CD4-positive, alpha-beta T cell (primary cell): ENCODE measurements around the gene PLXNA2. TPM values are rescaled to one million over a fixed set of nuclear protein-coding genes. Genes with fewer than 3 reads are reported as not detected.

Source experiments
- ATAC-seq: fragments of 200-7000 bp; cut with Tn5 transposase; one replicate; pipeline ENCODE4 v1.10.0; 2022; ENCODE audit warnings: mild to moderate bottlenecking; ENCODE audit not compliant: poor library complexity
- CTCF ChIA-PET: fragments of 350-600 bp; sonication (Branson Sonifier 250); formaldehyde crosslinking; loops from one replicate; lab custom pipeline; 2021; ENCODE audit warnings: antibody characterized with exemption, inconsistent platforms; lab: Charles Lee
- POLR2A ChIA-PET: fragments of 350-600 bp; sonication (Branson Sonifier 250); formaldehyde crosslinking; loops from one replicate; lab custom pipeline; 2021; ENCODE audit warnings: antibody characterized with exemption, inconsistent platforms; lab: Charles Lee
- DNase-seq, 14 experiments: peaks; one replicate each; pipeline ENCODE4 v3.0.0-alpha.2; 2013 to 2020; ENCODE audit warnings: mixed read lengths in 2 of 14
- H3K27ac ChIP-seq, 2 donors: one replicate each; pipeline versions ENCODE4 v1.5.1 to v1.7.0; 2013; ENCODE audit warnings: low read length in 2 of 2, low read depth in 1 of 2, mild to moderate bottlenecking in 1 of 2
- H3K27me3 ChIP-seq, 2 experiments: 1 replicate in 1 of 2; 2 replicates in 1 of 2; pipeline versions ENCODE4 v1.6.1 to v1.7.0; 2013; ENCODE audit warnings: low read length in 2 of 2, control low read depth in 1 of 2, mild to moderate bottlenecking in 1 of 2, moderate library complexity in 1 of 2; ENCODE audit not compliant: insufficient read depth in 2 of 2, control insufficient read depth in 1 of 2
- H3K36me3 ChIP-seq: one replicate; pipeline ENCODE4 v1.6.1; 2013; ENCODE audit warnings: low read length, control low read depth; ENCODE audit not compliant: insufficient read depth
- H3K4me1 ChIP-seq: one replicate; pipeline ENCODE4 v1.6.1; 2013; ENCODE audit warnings: low read length, control low read depth; ENCODE audit not compliant: insufficient read depth
- H3K4me3 ChIP-seq: one replicate; pipeline ENCODE4 v1.5.1; 2013; ENCODE audit warnings: mild to moderate bottlenecking, low read length, moderate library complexity
- H3K9me3 ChIP-seq, 2 experiments: 1 replicate in 1 of 2; 2 replicates in 1 of 2; pipeline versions ENCODE4 v1.6.1 to v1.7.0; 2013; ENCODE audit warnings: low read length in 2 of 2, mild to moderate bottlenecking in 2 of 2, control low read depth in 1 of 2, moderate library complexity in 1 of 2; ENCODE audit not compliant: control insufficient read depth in 1 of 2, insufficient read depth in 1 of 2
- H3K27ac Mint-ChIP-seq: one replicate; pipeline ENCODE4 v1.8.0; 2020; ENCODE audit warnings: mixed read lengths
- H3K27me3 Mint-ChIP-seq: one replicate; pipeline ENCODE4 v1.8.0; 2021; ENCODE audit warnings: mixed read lengths
- H3K36me3 Mint-ChIP-seq: one replicate; pipeline ENCODE4 v1.8.0; 2021; ENCODE audit warnings: low read depth, mixed read lengths
- H3K4me1 Mint-ChIP-seq: one replicate; pipeline ENCODE4 v1.8.0; 2021; ENCODE audit warnings: low read depth, mixed read lengths
- H3K4me3 Mint-ChIP-seq: one replicate; pipeline ENCODE4 v1.8.0; 2020; ENCODE audit warnings: mild to moderate bottlenecking, mixed read lengths
- H3K9me3 Mint-ChIP-seq: one replicate; pipeline ENCODE4 v1.8.0; 2020; ENCODE audit warnings: mixed read lengths
- CTCF ChIP-seq: fragments of 200-600 bp; IDR thresholded peaks from one replicate; pipeline ENCODE4 v1.8.0; 2022; ENCODE audit warnings: antibody characterized with exemption, mild to moderate bottlenecking
- intact Hi-C, 2 experiments: fragments of 100-400 bp; cut with DNase I in 1 of 2; cut with micrococcal nuclease in 1 of 2; formaldehyde crosslinking; loops; one replicate each; pipeline versions ENCODE4 v1.15.1 to v1.9.0; 2023 to 2025; cut with DNase I, micrococcal nuclease
- total RNA-seq, 174 experiments: library from RNA in 2 of 174; stranded (reverse) in 2 of 174; gene quantifications; one replicate each; pipeline ENCODE4 v1.2.3 and lab custom pipeline; 2021 to 2026

The PLXNA2 gene
- total RNA-seq, 2 experiments from 2014 or later: 0.75 to 0.77 TPM

- H3K27me3 Mint-ChIP-seq: no peaks in the 10 kb centered on the region
- ATAC-seq (no peak), DNase-seq (no peak)
- intact Hi-C loops: no loop called here
- Histone ChIP-seq H3K36me3 (no peaks in the 10 kb centered on the region), H3K9me3 (no peaks in the 10 kb centered on the region), H3K4me3 (no peak overlapping the region), H3K4me1 (no peaks in the 10 kb centered on the region), H3K27me3 (no peaks in the 10 kb centered on the region), H3K27ac (no peak overlapping the region)
- H3K27ac Mint-ChIP-seq: no peak overlapping the region
- no peaks in the 10 kb centered on the region for H3K36me3 Mint-ChIP-seq
- no peaks in the 10 kb centered on the region for H3K9me3 Mint-ChIP-seq
- H3K4me1 Mint-ChIP-seq: no peaks in the 10 kb centered on the region
- POLR2A ChIA-PET: no interaction called here
- CTCF ChIA-PET: no interaction called here
- no peak for TF ChIP-seq CTCF
- H3K4me3 Mint-ChIP-seq: no peak overlapping the region
Measured at GRCh38 chr1:208203127-208203847, 40.9 kb downstream of the PLXNA2 start.

- no peaks in the 10 kb centered on the region for H3K36me3 Mint-ChIP-seq
- ATAC-seq: no peak
- H3K27me3 Mint-ChIP-seq: no peaks in the 10 kb centered on the region
- intact Hi-C loops: no loop called here
- POLR2A ChIA-PET: no interaction called here
- H3K4me1 Mint-ChIP-seq: no peaks in the 10 kb centered on the region
- Histone ChIP-seq H3K9me3 (no peaks in the 10 kb centered on the region), H3K4me1 (no peaks in the 10 kb centered on the region), H3K4me3 (no peak overlapping the region), H3K36me3 (no peaks in the 10 kb centered on the region), H3K27me3 (no peaks in the 10 kb centered on the region), H3K27ac (no peak overlapping the region)
- no peak for TF ChIP-seq CTCF
- no peak overlapping the region for H3K4me3 Mint-ChIP-seq
- H3K9me3 Mint-ChIP-seq: no peaks in the 10 kb centered on the region
- CTCF ChIA-PET: no interaction called here
- DNase-seq: no peak
- no peak overlapping the region for H3K27ac Mint-ChIP-seq
Measured at GRCh38 chr1:208202333-208202995, 41.7 kb downstream of the PLXNA2 start.

- TF ChIP-seq CTCF: no peak
- POLR2A ChIA-PET: no interaction called here
- Mint-ChIP-seq H3K27me3 (no peaks in the 10 kb centered on the region), H3K4me1 (no peaks in the 10 kb centered on the region), H3K36me3 (no peaks in the 10 kb centered on the region), H3K9me3 (no peaks in the 10 kb centered on the region), H3K4me3 (no peak overlapping the region), H3K27ac (no peak overlapping the region)
- Histone ChIP-seq H3K36me3 (no peaks in the 10 kb centered on the region), H3K4me3 (no peak overlapping the region), H3K27ac (no peak overlapping the region), H3K4me1 (no peaks in the 10 kb centered on the region), H3K27me3 (no peaks in the 10 kb centered on the region), H3K9me3 (no peaks in the 10 kb centered on the region)
- CTCF ChIA-PET: no interaction called here
- DNase-seq (no peak), ATAC-seq (no peak)
- intact Hi-C loops: no loop called here
Measured at GRCh38 chr1:208201229-208201628, 43.0 kb downstream of the PLXNA2 start.
